AG09309 (cell line): ENCODE measurements around the gene TMEM198.

ENCODE experiments used
- DNase-seq: peaks from one replicate; pipeline ENCODE4 v3.0.0-alpha.2; 2010; ENCODE audit warnings: low read depth
- H3K4me3 ChIP-seq: 2 replicates; pipeline ENCODE4 v1.5.1; 2011; ENCODE audit warnings: mild to moderate bottlenecking, low read depth, low read length, moderate library complexity; ENCODE audit not compliant: control insufficient read depth
- TF ChIP-seq, protein P1 (sequence below): IDR thresholded peaks from 2 replicates; pipeline ENCODE4 v1.5.1; 2011; ENCODE audit warnings: mild to moderate bottlenecking, low read depth, low read length, inconsistent platforms; ENCODE audit not compliant: insufficient read depth, control insufficient read depth; ENCODE audit errors: missing control alignments

TMEM198 gene

DNA sequence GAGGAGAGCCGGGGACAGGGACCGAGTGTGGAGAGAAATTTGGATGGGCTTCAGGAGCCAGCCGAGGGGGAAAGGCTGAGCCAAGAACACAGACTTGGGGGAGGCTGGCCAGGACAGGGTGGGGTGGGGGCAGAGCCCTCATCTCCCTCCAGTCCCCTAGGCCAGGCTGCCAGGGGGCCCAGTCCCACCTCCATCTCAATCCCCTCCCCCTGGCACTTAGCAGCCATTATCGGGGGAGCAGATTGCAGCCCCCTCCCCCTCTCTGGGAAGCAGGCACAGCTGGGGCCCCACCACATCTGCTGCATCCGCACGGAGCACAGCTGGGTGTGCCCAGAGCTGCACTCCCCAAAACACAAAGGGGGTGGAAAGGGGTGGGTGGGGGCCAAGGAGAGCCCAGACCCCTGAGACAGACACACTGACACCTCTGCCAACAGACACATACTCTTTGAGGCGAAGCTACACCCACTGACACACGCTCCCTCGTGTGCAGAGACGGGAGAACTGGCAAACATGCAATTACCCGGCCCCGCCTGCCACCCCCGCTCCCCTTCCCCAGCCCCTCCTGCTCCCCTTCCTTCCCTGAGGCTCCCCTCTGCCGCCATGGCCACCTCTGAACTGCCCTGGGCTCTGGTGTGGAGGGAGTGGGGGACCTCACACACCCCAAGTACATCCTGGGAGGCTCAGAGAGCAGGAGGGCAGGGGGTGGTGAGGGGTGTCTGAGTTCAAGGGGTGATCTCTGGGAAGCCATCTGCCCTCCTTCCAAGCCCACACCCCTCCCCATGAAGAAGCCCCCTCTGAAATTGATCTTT lies 34.7 kb upstream of the TMEM198 start:
- no peak for DNase-seq
- no peak overlapping the region; the same call in 1 of the 2 replicates for H3K4me3 ChIP-seq
- TF ChIP-seq, protein P1, sequence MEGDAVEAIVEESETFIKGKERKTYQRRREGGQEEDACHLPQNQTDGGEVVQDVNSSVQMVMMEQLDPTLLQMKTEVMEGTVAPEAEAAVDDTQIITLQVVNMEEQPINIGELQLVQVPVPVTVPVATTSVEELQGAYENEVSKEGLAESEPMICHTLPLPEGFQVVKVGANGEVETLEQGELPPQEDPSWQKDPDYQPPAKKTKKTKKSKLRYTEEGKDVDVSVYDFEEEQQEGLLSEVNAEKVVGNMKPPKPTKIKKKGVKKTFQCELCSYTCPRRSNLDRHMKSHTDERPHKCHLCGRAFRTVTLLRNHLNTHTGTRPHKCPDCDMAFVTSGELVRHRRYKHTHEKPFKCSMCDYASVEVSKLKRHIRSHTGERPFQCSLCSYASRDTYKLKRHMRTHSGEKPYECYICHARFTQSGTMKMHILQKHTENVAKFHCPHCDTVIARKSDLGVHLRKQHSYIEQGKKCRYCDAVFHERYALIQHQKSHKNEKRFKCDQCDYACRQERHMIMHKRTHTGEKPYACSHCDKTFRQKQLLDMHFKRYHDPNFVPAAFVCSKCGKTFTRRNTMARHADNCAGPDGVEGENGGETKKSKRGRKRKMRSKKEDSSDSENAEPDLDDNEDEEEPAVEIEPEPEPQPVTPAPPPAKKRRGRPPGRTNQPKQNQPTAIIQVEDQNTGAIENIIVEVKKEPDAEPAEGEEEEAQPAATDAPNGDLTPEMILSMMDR = no peak

DNA sequence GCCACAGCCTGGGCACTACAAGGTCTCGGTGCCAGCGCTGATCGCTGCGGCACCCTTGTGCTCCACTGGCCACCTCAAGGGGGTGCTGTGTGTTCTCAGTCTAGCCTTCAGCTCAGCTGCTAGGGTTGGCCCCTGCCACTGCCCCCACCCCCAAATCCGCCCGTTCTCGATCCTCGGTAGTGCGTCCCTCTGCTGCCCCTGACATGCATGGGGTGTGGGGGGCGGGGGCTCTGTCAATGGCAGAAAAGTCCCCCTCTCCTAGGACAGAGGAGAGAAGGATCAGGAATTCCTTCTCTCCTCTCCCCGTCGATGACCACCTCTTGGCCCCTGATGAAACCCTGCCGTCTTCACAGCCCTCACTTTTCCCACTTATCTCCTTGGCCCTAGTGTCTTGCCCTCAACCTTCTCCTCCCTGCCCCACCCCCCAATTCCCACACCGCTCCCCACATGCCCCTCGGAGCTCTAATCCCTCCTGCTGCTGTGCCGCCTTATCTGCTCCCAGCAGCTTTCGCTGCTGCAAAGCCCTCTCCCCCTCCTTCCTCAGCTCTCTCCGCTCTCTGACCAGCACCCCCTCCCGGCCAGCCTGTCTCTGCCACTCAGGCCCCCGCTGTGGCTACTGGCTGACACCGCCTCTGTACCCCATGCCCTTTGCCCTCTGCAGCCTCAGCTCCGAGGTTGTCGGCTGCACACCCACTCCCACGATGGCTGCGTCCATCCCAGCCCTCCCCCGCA lies 33.9 kb upstream of the TMEM198 start:
- TF ChIP-seq, protein P1 = peak; percentile 83
- DNase-seq = no peak
- peak overlapping the region; percentile 32 for H3K4me3 ChIP-seq

DNA sequence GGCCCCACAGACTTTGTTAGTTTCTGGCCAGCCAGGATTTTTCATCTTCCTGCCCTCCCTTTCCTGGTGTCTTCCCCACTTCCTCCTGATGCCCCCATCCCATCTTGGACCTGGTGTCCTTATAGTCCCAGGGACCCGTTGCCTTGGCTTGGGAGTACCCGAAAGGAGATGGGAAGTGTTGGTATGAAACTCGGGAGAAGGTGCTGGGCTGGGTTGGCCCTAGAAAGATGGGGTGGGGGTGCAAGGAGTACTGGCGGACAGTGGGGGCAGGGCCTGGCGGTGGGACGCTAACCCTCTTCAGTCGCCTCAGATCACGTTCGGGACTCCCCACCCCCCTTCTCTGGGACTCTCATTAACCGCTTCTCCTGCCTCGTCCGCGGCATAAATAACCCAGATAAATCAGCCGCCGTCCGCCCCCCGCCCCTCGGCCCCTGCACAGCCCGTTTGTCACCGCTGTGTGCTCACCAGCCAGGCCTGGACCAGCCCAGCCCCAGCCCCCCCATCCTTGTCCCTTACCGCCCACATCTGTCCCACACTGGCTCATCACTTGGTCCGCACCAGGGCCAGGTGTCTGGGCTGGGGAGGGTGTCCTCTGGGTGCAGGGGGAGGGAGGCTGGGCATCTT lies 33.2 kb upstream of the TMEM198 start:
- no peak overlapping the region; the same call in 1 of the 2 replicates for H3K4me3 ChIP-seq
- no peak for DNase-seq
- TF ChIP-seq, protein P1 = no peak

DNA sequence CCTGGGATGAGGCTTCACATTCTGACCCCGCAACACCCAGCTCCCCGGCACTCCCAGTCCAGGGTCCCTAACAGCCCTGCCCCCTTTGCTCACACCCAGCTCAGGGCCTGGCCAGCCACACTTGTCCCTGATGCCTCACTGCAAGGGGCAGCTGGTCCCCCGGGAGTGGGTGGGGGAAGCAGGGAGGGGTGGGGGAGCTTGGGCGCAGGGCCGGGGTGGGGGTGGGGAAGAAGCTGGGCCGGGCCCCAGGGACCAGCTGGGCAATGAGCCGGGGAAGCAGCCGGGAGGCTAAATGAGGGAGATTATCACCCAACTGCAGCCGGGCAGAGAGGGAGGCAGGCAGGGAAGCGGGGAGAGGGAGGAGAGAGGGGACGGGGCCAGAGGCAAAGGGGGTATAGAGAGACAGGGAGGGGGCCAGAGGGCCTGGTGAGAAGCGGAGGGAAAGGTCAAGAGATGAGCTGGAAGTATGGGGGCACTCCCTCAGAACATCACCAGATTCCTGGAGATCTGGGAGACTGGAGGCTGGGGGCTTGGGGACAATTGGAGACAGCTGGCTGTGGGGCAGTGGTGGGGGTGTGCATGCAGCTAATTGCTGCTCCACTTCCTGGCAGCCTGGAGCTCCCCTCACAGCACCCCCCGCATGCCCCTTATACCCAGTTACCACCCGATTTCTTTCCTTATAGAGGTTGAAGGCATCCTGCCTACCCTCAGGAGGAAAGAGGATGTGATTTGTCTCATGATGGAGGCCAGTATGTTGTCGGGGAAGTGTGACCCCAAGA lies 32.1 kb upstream of the TMEM198 start:
- H3K4me3 ChIP-seq = no peak overlapping the region
- TF ChIP-seq, protein P1 = no peak
- DNase-seq = no peak

DNA sequence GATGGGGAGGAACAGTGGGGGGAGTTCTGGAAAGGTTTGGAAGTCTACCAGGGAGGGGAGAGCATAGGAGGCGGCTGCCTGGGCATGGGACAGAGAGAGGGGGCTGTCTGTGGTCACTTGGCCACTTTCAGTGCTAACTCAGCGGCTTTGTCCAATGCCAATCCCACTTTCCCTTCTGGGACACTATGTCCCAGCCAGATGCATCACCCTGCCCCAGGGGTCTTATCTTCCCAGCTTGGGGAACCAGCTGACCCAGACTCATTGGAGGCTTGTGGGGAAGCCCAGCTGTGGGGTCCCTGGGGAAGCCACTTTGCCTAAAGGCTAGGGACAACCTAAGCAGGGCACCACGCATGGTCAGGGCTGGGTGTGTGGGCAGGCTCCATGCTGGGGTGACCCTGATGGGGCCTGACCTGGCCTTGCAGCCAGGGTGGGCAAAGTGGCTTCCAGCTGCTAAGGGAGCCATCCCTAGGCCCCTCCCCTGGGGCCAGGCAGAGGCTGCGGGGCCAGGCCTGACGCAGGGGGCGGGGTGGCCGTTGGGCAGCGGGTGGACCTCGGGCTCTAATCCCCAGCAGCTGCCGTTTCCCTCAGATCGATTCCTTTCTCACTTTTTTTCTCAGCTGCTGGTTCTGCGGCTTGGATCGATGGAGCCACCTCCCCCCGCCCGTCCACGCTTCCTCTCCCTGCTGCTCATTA lies 31.2 kb upstream of the TMEM198 start:
- TF ChIP-seq, protein P1 = no peak
- no peak for DNase-seq
- no peak overlapping the region for H3K4me3 ChIP-seq
